Measurements from ENCODE around the gene CDR2L. TPM values are rescaled to one million over a fixed set of nuclear protein-coding genes. Genes with fewer than 3 reads are reported as not detected.
A peak's percentile ranks its signal among the peaks of the same experiment; 100 is the strongest.
"Not testable (repeated sequence)": the region's sequence is repeated elsewhere in the genome, so short reads cannot be mapped to it uniquely, and the experiment has no call there.

CDR2L gene
- polyA plus RNA-seq, 1 donor: 8.0 TPM

GRCh38 chr17:74957935-74958740 lies 29.3 kb upstream of the CDR2L start:
- DNase-seq: peak; percentile 44

GRCh38 chr17:74959826-74960515 lies 27.5 kb upstream of the CDR2L start:
- DNase-seq: no peak

GRCh38 chr17:74960570-74961342 lies 26.7 kb upstream of the CDR2L start:
- peak; percentile 27 for DNase-seq

GRCh38 chr17:74961657-74962350 lies 25.6 kb upstream of the CDR2L start:
- DNase-seq: peak; percentile 87

GRCh38 chr17:74962622-74963394 lies 24.6 kb upstream of the CDR2L start:
- no peak for DNase-seq

GRCh38 chr17:74963656-74964055 lies 23.8 kb upstream of the CDR2L start:
- no peak for DNase-seq

GRCh38 chr17:74964246-74964761 lies 23.1 kb upstream of the CDR2L start:
- DNase-seq: no peak

GRCh38 chr17:74964988-74965622 lies 22.3 kb upstream of the CDR2L start:
- no peak for DNase-seq

GRCh38 chr17:74968361-74968780 lies 19.1 kb upstream of the CDR2L start:
- DNase-seq: no peak

GRCh38 chr17:74969501-74969900 lies 17.9 kb upstream of the CDR2L start:
- not testable (repeated sequence) for DNase-seq

GRCh38 chr17:74970395-74970794 lies 17.0 kb upstream of the CDR2L start:
- no peak for DNase-seq

GRCh38 chr17:74971069-74971841 lies 16.2 kb upstream of the CDR2L start:
- no peak for DNase-seq

GRCh38 chr17:74971842-74972106 lies 15.7 kb upstream of the CDR2L start:
- DNase-seq: no peak

GRCh38 chr17:74972107-74972972 lies 15.1 kb upstream of the CDR2L start, which contains the start of gene HID1:
HID1 (minus strand) TSS chr17:74972759; CDS start chr17:74972656, 103 bp downstream.
- DNase-seq: peak; percentile 47

- no peak for DNase-seq
Measured at GRCh38 chr17:74972973-74973328, 14.5 kb upstream of the CDR2L start.

GRCh38 chr17:74975943-74976342 lies 11.5 kb upstream of the CDR2L start:
- no peak for DNase-seq

GRCh38 chr17:74977802-74978201 lies 9.6 kb upstream of the CDR2L start:
- no peak for DNase-seq

GRCh38 chr17:74978240-74978639 lies 9.2 kb upstream of the CDR2L start:
- no peak for DNase-seq

Measured in left kidney (tissue), 2 donors.